Neural progenitor cell (in vitro differentiated cells): Measurements from ENCODE around the gene TRAF2. TPM values are rescaled to one million over a fixed set of nuclear protein-coding genes. Genes with fewer than 3 reads are reported as not detected.

Source experiments
- DNase-seq: peaks from one replicate; pipeline ENCODE4 v3.0.0-alpha.2; 2016; ENCODE audit warnings: low spot score
- H2AFZ ChIP-seq: fragments of 200-600 bp; sonication (generic); replicated peaks from 2 replicates; pipeline ENCODE4 v1.6.1; 2016; ENCODE audit warnings: antibody characterized with exemption
- H3F3A ChIP-seq: fragments of 200-600 bp; sonication (generic); 2 replicates; pipeline ENCODE4 v1.6.1; 2016; ENCODE audit warnings: antibody characterized with exemption, low read depth
- H3K27ac ChIP-seq: fragments of 200-600 bp; sonication (generic); 2 replicates; pipeline ENCODE4 v1.5.1; 2016; ENCODE audit warnings: mild to moderate bottlenecking
- H3K27me3 ChIP-seq: fragments of 200-600 bp; sonication (generic); 2 replicates; pipeline ENCODE4 v1.6.1; 2016; ENCODE audit warnings: mild to moderate bottlenecking, moderate library complexity
- H3K36me3 ChIP-seq: fragments of 200-600 bp; sonication (generic); 2 replicates; pipeline ENCODE4 v1.5.1; 2016
- H3K4me1 ChIP-seq: fragments of 200-600 bp; sonication (generic); 2 replicates; pipeline ENCODE4 v1.6.1; 2016; ENCODE audit warnings: mixed run types
- H3K4me2 ChIP-seq: fragments of 200-600 bp; sonication (generic); 2 replicates; pipeline ENCODE4 v1.6.1; 2016
- H3K4me3 ChIP-seq: fragments of 200-600 bp; sonication (generic); 2 replicates; pipeline ENCODE4 v1.5.1; 2016
- H3K79me2 ChIP-seq: fragments of 200-600 bp; sonication (generic); 2 replicates; pipeline ENCODE4 v1.6.1; 2016; ENCODE audit warnings: low read depth
- H3K9ac ChIP-seq: fragments of 200-600 bp; sonication (generic); 2 replicates; pipeline ENCODE4 v1.6.1; 2016
- H3K9me3 ChIP-seq: fragments of 200-600 bp; sonication (generic); 2 replicates; pipeline ENCODE4 v1.5.1; 2016; ENCODE audit warnings: low read depth
- H4K20me1 ChIP-seq: fragments of 200-600 bp; sonication (generic); 2 replicates; pipeline ENCODE4 v1.6.1; 2016; ENCODE audit warnings: low read depth
- H3K27ac Mint-ChIP-seq: 3 replicates; pipeline ENCODE4 v1.8.0; 2021; ENCODE audit warnings: mixed read lengths
- H3K27me3 Mint-ChIP-seq: 2 replicates; pipeline ENCODE4 v1.8.0; 2022; ENCODE audit warnings: low read depth, mild to moderate bottlenecking, inconsistent platforms, moderate library complexity, mixed read lengths; ENCODE audit not compliant: insufficient read depth
- H3K36me3 Mint-ChIP-seq: 3 replicates; pipeline ENCODE4 v1.8.0; 2021; ENCODE audit warnings: mixed read lengths
- H3K4me1 Mint-ChIP-seq: 3 replicates; pipeline ENCODE4 v1.8.0; 2021; ENCODE audit warnings: mixed read lengths
- H3K4me3 Mint-ChIP-seq: 3 replicates; pipeline ENCODE4 v1.8.0; 2021; ENCODE audit warnings: mild to moderate bottlenecking, moderate library complexity, mixed read lengths
- H3K9me3 Mint-ChIP-seq: 3 replicates; pipeline ENCODE4 v1.8.0; 2020; ENCODE audit warnings: mixed read lengths
- CTCF ChIP-seq: fragments of 200-600 bp; sonication (generic); IDR thresholded peaks from 2 replicates; pipeline ENCODE4 v1.5.1; 2017; ENCODE audit warnings: antibody characterized with exemption, mild to moderate bottlenecking
- EZH2 ChIP-seq: fragments of 200-600 bp; sonication (generic); IDR thresholded peaks from 2 replicates; pipeline ENCODE4 v1.6.1; 2017; ENCODE audit warnings: antibody characterized with exemption, mild to moderate bottlenecking, moderate library complexity
- EZH2phosphoT487 ChIP-seq: fragments of 200-600 bp; sonication (generic); IDR thresholded peaks from 2 replicates; pipeline ENCODE4 v1.6.1; 2017; ENCODE audit warnings: antibody characterized with exemption
- total RNA-seq: library from RNA; depleted of rRNA; stranded (reverse); fragments of >200 nt; gene quantifications from 2 replicates; pipeline ENCODE4 v1.2.3, GENCODE V29; 2015; ENCODE audit warnings: low replicate concordance

Gene TRAF2
- total RNA-seq, 1 donor from 2014 or later: 16.1 TPM

GRCh38 chr9:136958898-136959850, 72.9 kb downstream of the TRAF2 start:
- Histone ChIP-seq H3K4me3 (no peak overlapping the region), H4K20me1 (no peaks in the 10 kb centered on the region), H2AFZ (no peak overlapping the region), H3K9me3 (no peaks in the 10 kb centered on the region), H3K9ac (no peak overlapping the region), H3K27ac (no peak overlapping the region), H3K4me1 (no peaks in the 10 kb centered on the region), H3K4me2 (no peak overlapping the region), H3K36me3 (no peaks in the 10 kb centered on the region), H3K79me2 (no peaks in the 10 kb centered on the region), H3F3A (no peaks in the 10 kb centered on the region), H3K27me3 (no peaks in the 10 kb centered on the region)
- H3K36me3 Mint-ChIP-seq: peaks cover 3% of the 10 kb centered on the region
- peaks cover 9% of the 10 kb centered on the region for H3K27me3 Mint-ChIP-seq
- H3K4me1 Mint-ChIP-seq: peaks cover 6% of the 10 kb centered on the region
- DNase-seq: no peak
- H3K4me3 Mint-ChIP-seq: no peak overlapping the region
- TF ChIP-seq EZH2 (no peak), CTCF (no peak)
- H3K27ac Mint-ChIP-seq: no peak overlapping the region
- no peaks in the 10 kb centered on the region for H3K9me3 Mint-ChIP-seq

- H4K20me1 ChIP-seq: no peaks in the 10 kb centered on the region
- H3K9ac ChIP-seq: no peak overlapping the region
- no peaks in the 10 kb centered on the region for H3K27me3 ChIP-seq
- no peaks in the 10 kb centered on the region for H3K79me2 ChIP-seq
- TF ChIP-seq EZH2phosphoT487: no peak
- no peak for TF ChIP-seq EZH2
- no peak for TF ChIP-seq CTCF
- Mint-ChIP-seq H3K27ac (peak overlapping the region; percentile 82), H3K4me3 (no peak overlapping the region), H3K27me3 (peaks cover 9% of the 10 kb centered on the region), H3K4me1 (peaks cover 10% of the 10 kb centered on the region), H3K9me3 (no peaks in the 10 kb centered on the region), H3K36me3 (peaks cover 3% of the 10 kb centered on the region)
- no peak overlapping the region for H3K4me3 ChIP-seq
- H3K9me3 ChIP-seq: no peaks in the 10 kb centered on the region
- H3K27ac ChIP-seq: no peak overlapping the region
- no peak overlapping the region for H2AFZ ChIP-seq
- H3F3A ChIP-seq: no peaks in the 10 kb centered on the region
- DNase-seq: no peak
- H3K4me2 ChIP-seq: no peak overlapping the region
- H3K4me1 ChIP-seq: no peaks in the 10 kb centered on the region
- no peaks in the 10 kb centered on the region for H3K36me3 ChIP-seq
Measured at GRCh38 chr9:136960212-136960937, 74.1 kb downstream of the TRAF2 start.

GRCh38 chr9:136960938-136961275, 74.6 kb downstream of the TRAF2 start:
- no peaks in the 10 kb centered on the region for H4K20me1 ChIP-seq
- H3K9ac ChIP-seq: no peak overlapping the region

More at GRCh38 chr9:136960938-136961275, 74.6 kb downstream of the TRAF2 start:
- H3K27me3 Mint-ChIP-seq: peaks cover 9% of the 10 kb centered on the region
- no peak for TF ChIP-seq EZH2phosphoT487
- no peak for TF ChIP-seq EZH2
- no peak for TF ChIP-seq CTCF
- no peak overlapping the region for H3K27ac Mint-ChIP-seq
- no peak overlapping the region for H3K4me2 ChIP-seq
- peaks cover 14% of the 10 kb centered on the region for H3K4me1 Mint-ChIP-seq
- H3K36me3 Mint-ChIP-seq: peaks cover 3% of the 10 kb centered on the region
- no peak overlapping the region for H2AFZ ChIP-seq
- H3K79me2 ChIP-seq: no peaks in the 10 kb centered on the region
- H3K27me3 ChIP-seq: no peaks in the 10 kb centered on the region
- no peaks in the 10 kb centered on the region for H3K9me3 ChIP-seq
- H3F3A ChIP-seq: no peaks in the 10 kb centered on the region
- H3K4me3 ChIP-seq: no peak overlapping the region
- no peak overlapping the region for H3K4me3 Mint-ChIP-seq
- H3K4me1 ChIP-seq: peaks cover under 1% of the 10 kb centered on the region
- no peak overlapping the region for H3K27ac ChIP-seq
- DNase-seq: no peak
- no peaks in the 10 kb centered on the region for H3K36me3 ChIP-seq
- no peaks in the 10 kb centered on the region for H3K9me3 Mint-ChIP-seq
